ENCODE results near the gene GABRR3.

The GABRR3 gene

DNA sequence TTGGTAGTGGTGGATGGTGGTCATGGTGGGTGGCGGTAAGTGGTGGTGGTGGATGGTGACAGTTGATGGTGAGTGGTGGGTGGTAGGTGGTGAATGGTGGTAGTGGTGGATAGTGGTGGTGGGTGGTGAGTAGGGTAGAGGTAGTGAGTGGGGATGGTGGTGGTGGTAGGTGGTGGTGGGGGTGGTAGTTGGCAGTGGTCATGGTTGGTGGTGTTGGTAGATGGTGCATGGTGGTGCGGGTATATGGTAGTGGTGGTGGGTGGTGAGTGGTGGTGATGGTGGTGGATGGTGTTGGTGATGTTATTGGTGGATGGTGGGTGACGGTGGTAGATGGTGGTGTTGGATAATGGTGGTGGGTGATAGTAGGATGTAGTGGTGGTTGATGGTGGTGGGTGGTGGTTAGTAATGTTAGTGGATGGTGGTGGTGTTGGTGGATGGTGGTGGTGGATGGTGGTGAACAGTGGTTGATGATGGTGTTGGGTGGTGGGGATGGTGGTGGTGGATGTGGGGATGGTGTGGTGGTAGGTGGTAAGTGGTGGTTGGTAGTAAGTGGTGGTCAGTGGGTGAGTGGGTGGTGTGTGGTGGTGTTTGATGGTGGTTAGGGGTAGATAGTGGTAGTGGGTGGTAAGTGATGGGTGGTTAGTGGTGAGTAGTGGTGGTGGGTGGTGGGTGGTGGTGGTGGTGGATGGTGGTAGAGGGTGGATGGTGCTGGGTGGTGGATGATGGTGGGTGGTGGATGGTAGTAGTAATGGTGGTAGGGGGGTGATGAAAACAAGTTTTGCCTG, 46.1 kb downstream of the GABRR3 start:
- no peak for DNase-seq

- no peak for DNase-seq
Observed at GRCh38 chr3:97987306-97987705, 47.8 kb downstream of the GABRR3 start.

GRCh38 chr3:97983933-97984491, 51.1 kb downstream of the GABRR3 start:
- no peak for DNase-seq

DNA sequence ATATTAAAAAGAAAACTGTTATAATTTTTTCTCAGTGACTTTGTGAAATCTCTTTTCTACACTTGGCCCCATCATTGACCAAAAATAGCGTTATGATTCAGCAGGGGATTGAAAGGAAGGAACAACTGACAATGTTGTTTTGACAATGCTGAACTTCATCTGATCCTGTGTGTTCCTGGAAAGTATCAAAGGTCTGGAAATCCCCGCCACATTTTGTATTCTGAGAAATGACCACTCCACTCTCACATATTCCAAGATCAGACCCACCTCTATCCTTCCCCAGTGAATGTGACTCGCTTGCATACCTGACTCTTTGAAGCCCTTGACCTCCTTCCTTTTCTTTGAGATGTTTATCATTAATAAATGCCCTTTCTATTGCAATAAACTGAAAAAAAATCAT, 53.2 kb downstream of the GABRR3 start:
- no peak for DNase-seq

GRCh38 chr3:97979610-97980009, 55.5 kb downstream of the GABRR3 start:
- no peak for DNase-seq

DNA sequence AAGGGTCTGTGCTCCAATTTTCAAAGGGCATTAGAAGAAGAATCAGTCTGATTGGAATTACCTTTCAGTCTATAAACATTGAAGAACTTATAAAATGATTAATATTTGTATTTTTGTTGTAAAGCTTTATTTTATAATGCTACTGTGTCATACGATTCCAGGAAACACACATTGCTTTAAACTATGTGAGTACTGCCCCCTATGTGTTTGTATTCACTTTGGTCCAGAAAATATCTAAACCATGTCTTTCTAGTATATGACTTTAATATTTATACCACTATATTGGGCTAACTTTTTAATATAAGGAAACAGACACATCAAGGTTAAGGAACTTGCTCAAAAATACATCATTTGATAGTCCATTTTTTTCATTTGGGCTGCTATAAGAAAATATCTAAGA, 59.6 kb downstream of the GABRR3 start:
- DNase-seq: no peak

GRCh38 chr3:97974996-97975395, 60.1 kb downstream of the GABRR3 start:
- DNase-seq: peak; percentile 15

- DNase-seq: no peak
Observed at GRCh38 chr3:97972976-97973375, 62.1 kb downstream of the GABRR3 start.

DNA sequence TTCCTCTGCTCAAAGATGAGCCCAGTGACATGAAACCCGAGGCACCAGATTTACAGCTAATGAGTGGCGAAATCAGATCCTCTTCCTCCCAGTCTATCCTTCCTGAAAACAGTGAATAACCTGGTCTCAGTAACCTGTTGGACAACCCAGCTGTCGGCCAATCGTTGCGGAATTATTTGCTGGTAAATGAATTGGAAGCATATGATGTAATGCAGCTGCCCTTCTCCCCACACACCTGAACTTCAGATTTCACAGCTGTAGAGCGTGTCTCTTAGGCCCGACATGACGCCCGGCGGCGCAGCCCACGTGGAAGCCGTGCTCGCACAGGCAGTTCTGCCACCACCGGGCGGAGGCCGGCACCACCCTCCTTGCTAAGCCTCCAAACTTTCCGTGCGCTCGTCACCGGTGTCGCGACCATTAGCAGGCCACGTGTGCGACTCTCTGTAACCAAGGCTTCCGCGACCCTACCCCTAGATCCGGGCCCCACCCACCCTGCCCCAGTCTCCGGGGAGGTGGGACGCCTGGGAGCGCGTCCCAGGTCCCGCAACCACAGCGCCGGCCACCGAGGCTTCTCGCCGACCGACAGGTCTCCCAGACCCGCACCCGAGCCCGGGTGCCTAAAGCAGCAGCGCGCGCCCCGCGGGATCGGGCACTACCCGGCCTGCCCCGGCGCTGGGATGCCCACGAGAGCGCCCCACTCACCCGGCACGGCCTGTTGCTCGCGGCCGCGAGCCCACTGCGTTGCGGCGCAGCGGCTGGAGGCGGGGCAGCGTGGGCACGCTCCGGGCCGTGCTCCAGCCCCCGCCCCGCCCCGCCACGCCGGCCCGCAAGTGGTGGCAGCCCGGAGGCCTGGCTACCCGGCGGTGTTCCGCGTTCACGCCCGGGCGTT, 63.2 kb downstream of the GABRR3 start, which contains the start of gene RIOX2:
Gene RIOX2 (minus strand): TSS at position 753 of the 889 bp plus-strand sequence. CDS start 4,838 bp downstream, outside the sequence.
- peak; percentile 66 for DNase-seq

GRCh38 chr3:97970956-97971620, 64.0 kb downstream of the GABRR3 start:
- DNase-seq: no peak

DNA sequence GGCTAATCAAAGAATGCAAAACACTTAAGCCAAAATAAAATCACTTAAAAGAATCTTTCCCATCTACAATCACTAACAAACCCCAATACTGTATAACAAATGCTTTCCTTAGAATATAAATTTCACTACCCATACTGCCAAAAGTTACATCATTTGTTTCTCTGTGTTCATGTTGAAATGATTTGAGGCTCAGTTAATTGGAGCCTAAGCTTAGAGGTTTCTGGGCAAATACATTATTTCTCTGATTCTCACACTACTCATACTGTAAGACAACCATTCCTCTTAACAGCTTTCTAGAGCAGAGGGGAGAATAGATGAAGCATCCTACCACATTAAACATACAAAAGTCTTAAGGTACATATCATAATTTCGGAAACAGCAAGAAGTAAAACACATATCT, 65.0 kb downstream of the GABRR3 start:
- no peak for DNase-seq

DNA sequence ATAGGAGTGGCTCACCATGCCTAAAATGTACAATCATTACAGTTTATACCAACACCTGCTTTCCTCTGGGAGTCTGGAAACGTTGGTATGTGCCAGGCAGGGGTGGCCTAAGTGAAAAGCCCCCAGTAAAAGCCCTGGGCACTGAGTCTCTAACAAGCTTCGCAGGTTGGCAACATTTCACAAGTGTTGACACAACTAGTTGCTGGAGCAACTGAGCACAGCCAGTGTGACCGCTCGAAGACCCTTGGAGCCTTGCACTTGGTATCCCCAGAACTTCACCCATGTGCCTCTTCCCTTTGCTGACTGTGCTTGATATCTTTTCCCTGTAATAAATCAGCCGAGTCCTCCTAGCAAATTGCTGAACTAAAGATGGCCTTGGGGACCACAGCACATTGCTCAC, 65.6 kb downstream of the GABRR3 start:
- no peak for DNase-seq

DNA sequence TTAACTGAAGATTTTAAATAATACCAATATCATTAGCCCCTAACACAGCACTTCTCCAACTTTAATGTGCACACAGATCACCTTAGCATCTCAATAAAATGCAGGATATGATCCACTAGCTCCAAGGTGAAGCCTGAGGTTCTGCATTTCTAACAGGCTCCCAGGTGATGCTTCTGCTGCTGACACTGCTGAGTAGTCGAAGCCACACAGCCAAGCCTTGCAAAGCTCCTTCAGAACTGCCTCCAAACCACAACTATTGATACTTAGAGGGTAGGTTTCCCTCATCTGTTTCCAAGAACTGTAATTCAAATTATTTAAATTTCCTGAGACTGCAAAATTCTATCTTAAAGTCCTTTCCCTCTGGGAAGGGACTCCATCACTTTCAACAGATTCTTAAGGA, 66.7 kb downstream of the GABRR3 start:
- no peak for DNase-seq

DNA sequence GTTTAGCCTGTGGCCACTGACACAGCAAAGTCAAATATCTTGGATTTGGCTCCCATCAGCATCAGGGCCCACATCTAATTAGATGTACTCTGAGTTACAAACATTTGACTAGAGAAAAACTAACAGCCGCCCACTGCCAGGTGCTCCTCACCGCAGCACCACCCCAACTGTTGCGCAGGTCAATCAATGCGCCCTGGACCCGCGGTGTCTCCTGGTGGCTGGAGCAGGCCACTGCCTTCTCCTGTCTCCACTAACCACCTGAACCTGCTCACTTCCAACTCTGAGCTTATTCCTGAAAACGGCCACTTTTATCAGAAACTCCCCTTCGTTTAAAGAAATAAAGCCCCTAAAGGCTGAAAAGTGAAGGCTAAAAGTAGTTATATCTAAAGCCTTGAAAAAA, 67.1 kb downstream of the GABRR3 start:
- DNase-seq: no peak

DNA sequence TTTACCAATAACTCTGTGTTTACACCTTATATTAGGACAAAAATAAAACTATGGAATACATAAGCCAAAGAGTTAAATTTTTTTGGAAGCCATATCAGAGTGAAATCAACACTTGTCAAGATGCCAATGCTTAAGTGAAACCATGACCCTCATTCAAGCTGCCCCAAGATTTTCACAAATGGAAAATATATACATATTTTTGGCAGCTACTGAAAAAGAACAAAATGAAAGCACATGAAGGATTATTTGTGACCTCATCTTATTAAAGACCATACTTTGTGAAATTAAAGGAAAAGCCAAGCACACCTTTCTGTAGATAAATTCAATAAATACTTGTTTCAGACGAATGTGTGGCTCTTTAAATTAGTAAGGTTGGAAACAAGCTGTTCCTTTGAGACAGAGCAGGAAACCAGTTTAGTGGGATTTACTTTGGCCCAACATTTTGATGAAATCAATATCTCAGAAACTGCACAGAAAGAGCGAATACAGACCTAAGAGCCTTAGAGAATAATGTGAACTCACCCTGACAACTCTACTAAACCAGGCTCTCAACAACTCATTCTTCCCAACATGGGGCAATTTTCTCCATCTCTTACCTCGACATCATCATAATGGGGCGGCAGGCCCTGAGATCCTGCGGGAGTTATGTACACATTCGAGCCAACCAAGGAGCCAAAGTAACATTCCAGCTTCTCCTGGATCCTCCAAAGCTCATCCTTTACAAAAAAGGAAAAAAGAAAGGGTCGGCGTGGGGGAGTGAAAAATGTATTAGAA, 73.9 kb downstream of the GABRR3 start:
- DNase-seq: no peak

- no peak for DNase-seq
Observed at GRCh38 chr3:97960551-97960950, 74.6 kb downstream of the GABRR3 start.

DNA sequence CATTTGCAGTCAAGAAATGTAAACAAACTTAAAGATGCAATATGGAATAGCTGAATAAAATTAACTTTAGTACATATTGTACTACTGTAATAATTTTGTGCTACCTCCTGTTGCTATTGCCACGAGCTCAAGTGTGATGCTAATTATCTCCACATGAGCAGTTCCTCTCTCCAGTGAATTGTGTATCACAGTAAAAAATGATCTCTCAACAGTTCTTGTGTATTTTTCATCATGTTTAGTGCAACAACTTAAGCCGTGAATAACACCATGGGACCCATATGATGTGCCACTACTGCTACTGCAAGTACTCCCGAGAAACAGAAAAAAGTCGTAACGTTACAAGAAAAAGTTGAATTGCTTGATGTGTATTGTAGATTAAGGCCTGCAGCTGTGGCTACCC, 75.2 kb downstream of the GABRR3 start:
- no peak for DNase-seq

GRCh38 chr3:97958796-97959195, 76.3 kb downstream of the GABRR3 start:
- DNase-seq: no peak

DNA sequence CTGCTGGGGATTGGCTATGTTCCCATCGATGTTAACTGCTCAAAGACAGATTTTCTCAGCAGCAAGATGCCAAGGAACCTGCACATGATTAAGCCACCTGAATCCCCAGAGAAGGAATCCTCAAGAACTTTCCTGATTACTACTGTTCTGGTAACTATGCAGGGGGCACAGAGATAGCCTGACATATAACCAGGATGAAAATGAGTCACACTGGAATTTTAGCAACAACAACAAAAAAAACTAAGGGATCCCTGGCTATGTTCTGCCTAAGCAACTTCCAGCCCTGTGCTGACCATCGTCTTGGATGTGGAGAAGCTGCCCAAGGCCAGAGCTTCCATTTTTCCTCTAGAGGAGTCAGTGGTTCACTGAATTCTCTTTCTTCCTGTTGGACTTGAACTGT, 76.7 kb downstream of the GABRR3 start:
- no peak for DNase-seq

- no peak for DNase-seq
Observed at GRCh38 chr3:97957617-97958311, 77.4 kb downstream of the GABRR3 start.

DNA sequence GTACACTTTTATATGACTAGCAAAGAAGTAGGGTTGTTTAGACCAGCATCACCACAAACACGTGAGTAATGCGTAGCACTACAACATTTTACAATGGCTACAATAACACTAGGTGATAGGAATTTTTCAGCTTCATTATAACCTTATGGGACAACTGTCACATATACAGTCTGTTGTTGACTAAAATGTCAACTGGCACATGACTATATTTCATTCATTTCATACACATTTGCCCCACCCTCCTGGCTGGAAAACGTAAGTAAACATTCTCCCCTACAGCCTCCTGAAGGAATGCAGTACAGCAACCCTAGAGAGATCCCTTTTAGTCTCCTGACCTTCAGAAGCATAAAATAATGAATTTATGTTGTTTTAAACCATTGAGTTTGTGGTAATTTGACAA, 79.1 kb downstream of the GABRR3 start:
- no peak for DNase-seq
